Ishikawa (cell line): ENCODE data around the gene HAL.

Source experiments
- CREB1 ChIP-seq: IDR thresholded peaks from 2 replicates; pipeline ENCODE4 v1.6.1; 2012; ENCODE audit warnings: low read depth
- TF ChIP-seq, protein P1 (sequence below): IDR thresholded peaks from 2 replicates; pipeline ENCODE4 v1.6.1; 2012

DNA sequence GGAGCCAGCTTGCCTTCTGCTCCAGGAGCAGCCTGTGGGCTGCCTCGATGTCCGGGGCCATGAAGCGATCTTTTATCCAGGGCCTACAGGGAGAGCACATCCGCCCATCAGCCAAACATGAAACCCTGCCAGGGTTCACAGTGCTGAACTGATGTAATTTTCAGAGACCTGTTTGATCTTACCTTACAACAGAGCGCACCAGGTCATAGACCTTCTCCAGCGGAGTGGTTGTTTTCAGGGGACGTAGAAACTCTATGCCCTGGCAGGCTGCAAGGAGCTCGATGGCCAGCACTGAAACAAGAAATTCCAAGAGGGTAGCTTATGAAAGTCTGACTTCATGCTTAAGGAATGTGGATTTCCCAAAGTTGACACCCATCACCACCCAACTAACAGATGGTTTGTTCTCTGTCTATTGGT, 19.7 kb downstream of the HAL start:
- no peak for TF ChIP-seq CREB1
- TF ChIP-seq, protein P1, sequence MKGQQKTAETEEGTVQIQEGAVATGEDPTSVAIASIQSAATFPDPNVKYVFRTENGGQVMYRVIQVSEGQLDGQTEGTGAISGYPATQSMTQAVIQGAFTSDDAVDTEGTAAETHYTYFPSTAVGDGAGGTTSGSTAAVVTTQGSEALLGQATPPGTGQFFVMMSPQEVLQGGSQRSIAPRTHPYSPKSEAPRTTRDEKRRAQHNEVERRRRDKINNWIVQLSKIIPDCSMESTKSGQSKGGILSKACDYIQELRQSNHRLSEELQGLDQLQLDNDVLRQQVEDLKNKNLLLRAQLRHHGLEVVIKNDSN, result no peak
